ENCODE measurements around the gene BHLHE41. TPM values are rescaled to one million over a fixed set of nuclear protein-coding genes. Genes with fewer than 3 reads are reported as not detected.

BHLHE41 gene
- 4.3 and 4.8 TPM in 2 replicates for total RNA-seq (2021)
- Bru-seq, nascent RNA = percentile 56 among the genes with signal in this experiment
- percentile 69 among the genes with signal in this experiment for BruChase-seq, experiment 1, labeled RNA remaining after a 2-hour chase
- BruChase-seq, experiment 2, labeled RNA remaining after a 6-hour chase = percentile 57 among the genes with signal in this experiment
- long read RNA-seq, partial matches to known transcripts = 1 of 5 reads
- long read RNA-seq, other reads (novel, unspliced or antisense) = 1 of 5 reads

GRCh38 chr12:26124446-26125399 lies at the start of gene BHLHE41:
BHLHE41 (minus strand) TSS chr12:26125037; CDS start chr12:26124779, 258 bp downstream.
- Histone ChIP-seq H3K9me3 (ENCODE audit: low read depth, low read length, poor library complexity, severe bottlenecking) (no peaks in the 10 kb centered on the region), H3K27ac (ENCODE audit: low read depth, low read length, poor library complexity, severe bottlenecking) (no peak within 1 kb of the TSS), H3K4me1 (ENCODE audit: insufficient read depth, low read length, poor library complexity, severe bottlenecking) (peaks cover 15% of the 10 kb centered on the region), H3K36me3 (ENCODE audit: insufficient read depth, low read length, poor library complexity, severe bottlenecking) (no peaks in the 10 kb centered on the region), H3K27me3 (replicated peaks; ENCODE audit: insufficient read depth, low read depth, low read length, poor library complexity) (peaks cover 54% of the 10 kb centered on the region), H3K4me3 (ENCODE audit: low read depth, low read length, poor library complexity, severe bottlenecking) (peak within 1 kb of the TSS; percentile 56)
- intact Hi-C loops (cut with micrococcal nuclease; ENCODE audit: unreplicated experiment) = loop anchor here (5.0 to 10.0 kb wide), 4 partner anchors 73 to 398 kb away; partner anchors contain the start of gene SSPN
- DNase-seq (ENCODE audit: low spot score) = peak; percentile 39
- ChIA-PET POLR2A (ENCODE audit: low non-redundant PET) (no interaction called here), CTCF (no interaction called here)
- TF ChIP-seq CTCF (conservative IDR thresholded peaks at IDR 0.05; ENCODE audit: low read depth, low read length) = no peak
- TF ChIP-seq EZH2 (IDR thresholded peaks at IDR 0.05; ENCODE audit: borderline replicate concordance, low read depth, low read length, poor library complexity, severe bottlenecking) = no peak
- BruUV-seq (replicated peaks) = TSS peak; percentile 70

GRCh38 chr12:26172946-26173552 lies 48.2 kb upstream of the BHLHE41 start:
- H3K4me1 ChIP-seq (ENCODE audit: insufficient read depth, low read length, poor library complexity, severe bottlenecking) = no peaks in the 10 kb centered on the region
- no TSS peak for BruUV-seq (replicated peaks)
- H3K27ac ChIP-seq (ENCODE audit: low read depth, low read length, poor library complexity, severe bottlenecking) = no peak overlapping the region
- POLR2A ChIA-PET (ENCODE audit: low non-redundant PET) = no interaction called here
- no peak for DNase-seq (ENCODE audit: low spot score)
- intact Hi-C loops (cut with micrococcal nuclease; ENCODE audit: unreplicated experiment) = no loop called here
- H3K36me3 ChIP-seq (ENCODE audit: insufficient read depth, low read length, poor library complexity, severe bottlenecking) = no peaks in the 10 kb centered on the region
- CTCF ChIA-PET = no interaction called here
- no peaks in the 10 kb centered on the region for H3K27me3 ChIP-seq (replicated peaks; ENCODE audit: insufficient read depth, low read depth, low read length, poor library complexity)
- H3K9me3 ChIP-seq (ENCODE audit: low read depth, low read length, poor library complexity, severe bottlenecking) = no peaks in the 10 kb centered on the region
- TF ChIP-seq EZH2 (IDR thresholded peaks at IDR 0.05; ENCODE audit: borderline replicate concordance, low read depth, low read length, poor library complexity, severe bottlenecking) = no peak
- TF ChIP-seq CTCF (conservative IDR thresholded peaks at IDR 0.05; ENCODE audit: low read depth, low read length) = no peak
- H3K4me3 ChIP-seq (ENCODE audit: low read depth, low read length, poor library complexity, severe bottlenecking) = no peak overlapping the region

GRCh38 chr12:26172539-26172938 lies 47.7 kb upstream of the BHLHE41 start:
- H3K4me1 ChIP-seq (ENCODE audit: insufficient read depth, low read length, poor library complexity, severe bottlenecking) = no peaks in the 10 kb centered on the region
- no peaks in the 10 kb centered on the region for H3K9me3 ChIP-seq (ENCODE audit: low read depth, low read length, poor library complexity, severe bottlenecking)
- intact Hi-C loops (cut with micrococcal nuclease; ENCODE audit: unreplicated experiment) = no loop called here
- no peaks in the 10 kb centered on the region for H3K36me3 ChIP-seq (ENCODE audit: insufficient read depth, low read length, poor library complexity, severe bottlenecking)
- H3K27ac ChIP-seq (ENCODE audit: low read depth, low read length, poor library complexity, severe bottlenecking) = no peak overlapping the region
- no peaks in the 10 kb centered on the region for H3K27me3 ChIP-seq (replicated peaks; ENCODE audit: insufficient read depth, low read depth, low read length, poor library complexity)
- ChIA-PET CTCF (no interaction called here), POLR2A (ENCODE audit: low non-redundant PET) (no interaction called here)
- DNase-seq (ENCODE audit: low spot score) = no peak
- no peak overlapping the region for H3K4me3 ChIP-seq (ENCODE audit: low read depth, low read length, poor library complexity, severe bottlenecking)
- no TSS peak for BruUV-seq (replicated peaks)
- TF ChIP-seq EZH2 (IDR thresholded peaks at IDR 0.05; ENCODE audit: borderline replicate concordance, low read depth, low read length, poor library complexity, severe bottlenecking) (no peak), CTCF (conservative IDR thresholded peaks at IDR 0.05; ENCODE audit: low read depth, low read length) (no peak)

Measured in A673 (cell line).